HCEC 1CT (cell line): ENCODE results near the gene CD22.
"Not testable (repeated sequence)": the region's sequence is repeated elsewhere in the genome, so short reads cannot be mapped to it uniquely, and the experiment has no call there.

Experiments
- DNase-seq: peaks from one replicate; pipeline ENCODE4 v3.0.0-alpha.2; 2017

The CD22 gene

GRCh38 chr19:35345671-35346111, 16.7 kb downstream of the CD22 start:
- no peak for DNase-seq

- DNase-seq = no peak
These were observed 17.4 kb downstream of the CD22 start for GRCh38 chr19:35346193-35347052.

- no peak for DNase-seq
These were observed 18.4 kb downstream of the CD22 start, which contains the start of gene FFAR1 for GRCh38 chr19:35347171-35347929. FFAR1 (plus strand) TSS chr19:35347902; CDS start chr19:35351552, 3,650 bp downstream.

DNA sequence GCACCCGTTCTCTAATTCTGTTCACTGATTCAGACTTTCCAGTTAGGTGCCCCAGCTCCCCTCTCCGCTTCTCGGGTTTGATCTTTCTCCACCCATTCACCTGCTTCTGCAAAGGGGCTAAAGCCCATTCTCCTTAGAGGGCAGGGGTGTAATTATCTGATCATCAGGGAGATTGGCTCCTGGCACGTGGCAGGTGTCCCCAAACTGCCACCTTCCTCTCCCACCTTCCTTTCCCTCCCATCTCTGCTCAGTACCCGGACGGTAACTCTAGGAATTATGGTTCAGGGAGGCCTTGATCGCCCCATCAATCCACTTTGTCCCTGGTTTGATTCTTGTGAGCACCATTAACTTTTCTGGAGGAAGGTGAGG, 18.9 kb downstream of the CD22 start:
- DNase-seq = no peak

DNA sequence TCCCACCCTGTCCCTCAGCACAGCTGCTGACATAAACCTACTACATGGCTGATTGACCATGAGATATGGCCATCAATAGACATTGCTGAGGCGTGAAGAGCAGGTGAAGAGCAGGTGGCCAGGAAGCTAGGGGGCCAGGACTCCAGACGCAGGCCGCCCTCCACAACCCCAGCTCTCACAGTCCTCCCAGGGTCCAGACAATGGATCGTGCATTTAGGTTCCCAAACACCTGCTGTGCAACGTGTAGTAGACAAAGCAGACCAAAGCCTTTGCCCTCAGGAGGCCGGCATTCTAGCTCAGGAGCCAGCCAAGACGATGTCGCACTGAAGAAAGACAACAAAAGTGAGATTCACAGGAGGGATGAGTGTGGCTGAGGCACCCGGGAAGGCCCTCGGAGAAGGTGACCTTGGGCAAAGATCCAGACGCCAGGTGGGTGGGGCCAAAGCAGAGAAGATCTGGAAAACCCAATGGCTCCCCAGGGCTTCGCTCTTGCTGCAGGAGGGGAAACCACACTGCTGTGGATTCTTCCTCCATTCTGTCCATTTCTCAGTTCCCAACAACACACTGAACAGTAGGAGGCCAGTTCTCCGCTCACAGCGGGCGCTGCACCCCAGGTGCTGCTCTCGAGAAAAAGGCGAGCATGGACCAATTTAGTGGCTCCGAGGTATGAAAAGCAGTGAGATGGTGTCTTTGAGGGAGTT, 20.1 kb downstream of the CD22 start:
- no peak for DNase-seq

DNA sequence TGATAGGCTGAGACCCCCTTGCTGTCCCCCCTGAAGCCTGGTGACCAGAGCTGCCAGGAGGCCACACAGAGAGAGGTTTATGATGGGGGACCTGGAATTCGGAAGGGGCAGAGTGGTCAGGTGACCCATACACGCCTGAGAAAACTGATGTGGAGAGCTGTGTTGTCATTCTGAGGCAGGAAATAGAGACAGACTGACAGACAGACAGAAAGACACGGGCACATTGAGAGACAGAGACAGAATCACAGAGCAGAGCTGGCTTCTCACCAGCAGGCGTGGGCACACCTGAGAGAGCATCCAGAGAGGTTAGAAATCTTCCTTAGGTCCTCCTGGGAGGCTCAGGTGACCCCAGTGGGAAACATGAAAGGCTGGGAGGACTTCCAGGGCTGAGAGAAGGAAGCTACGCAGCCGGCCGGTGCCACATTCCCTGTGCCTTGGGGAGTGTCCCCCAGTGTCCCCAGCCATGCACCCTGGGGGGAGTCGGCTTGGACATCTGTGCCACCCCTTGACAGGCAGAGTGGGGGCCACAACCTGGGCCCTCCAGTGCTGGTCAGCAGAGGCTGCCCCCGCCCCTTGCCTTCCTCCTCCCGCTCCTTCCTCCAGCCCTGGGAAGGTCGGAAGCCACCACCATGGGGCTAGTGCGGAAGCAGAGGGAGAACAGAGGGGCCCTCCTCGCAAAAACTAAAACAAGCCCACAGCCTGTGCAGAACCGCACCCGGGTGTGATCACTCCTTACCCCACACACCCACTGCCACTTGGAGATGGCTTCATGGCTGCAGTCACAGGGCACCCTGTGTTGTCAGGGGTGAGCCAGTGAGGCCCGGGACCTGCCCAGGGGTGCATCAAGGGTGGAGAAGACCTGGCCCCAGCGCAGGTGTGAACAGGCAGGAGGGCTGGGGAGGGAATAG, 20.9 kb downstream of the CD22 start:
- no peak for DNase-seq

GRCh38 chr19:35350591-35350990, 21.6 kb downstream of the CD22 start:
- no peak for DNase-seq

- no peak for DNase-seq
These were observed 22.6 kb downstream of the CD22 start for GRCh38 chr19:35351411-35352176.

DNA sequence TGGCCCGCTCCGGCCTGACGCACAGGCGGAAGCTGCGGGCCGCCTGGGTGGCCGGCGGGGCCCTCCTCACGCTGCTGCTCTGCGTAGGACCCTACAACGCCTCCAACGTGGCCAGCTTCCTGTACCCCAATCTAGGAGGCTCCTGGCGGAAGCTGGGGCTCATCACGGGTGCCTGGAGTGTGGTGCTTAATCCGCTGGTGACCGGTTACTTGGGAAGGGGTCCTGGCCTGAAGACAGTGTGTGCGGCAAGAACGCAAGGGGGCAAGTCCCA, 23.1 kb downstream of the CD22 start:
- DNase-seq = no peak

DNA sequence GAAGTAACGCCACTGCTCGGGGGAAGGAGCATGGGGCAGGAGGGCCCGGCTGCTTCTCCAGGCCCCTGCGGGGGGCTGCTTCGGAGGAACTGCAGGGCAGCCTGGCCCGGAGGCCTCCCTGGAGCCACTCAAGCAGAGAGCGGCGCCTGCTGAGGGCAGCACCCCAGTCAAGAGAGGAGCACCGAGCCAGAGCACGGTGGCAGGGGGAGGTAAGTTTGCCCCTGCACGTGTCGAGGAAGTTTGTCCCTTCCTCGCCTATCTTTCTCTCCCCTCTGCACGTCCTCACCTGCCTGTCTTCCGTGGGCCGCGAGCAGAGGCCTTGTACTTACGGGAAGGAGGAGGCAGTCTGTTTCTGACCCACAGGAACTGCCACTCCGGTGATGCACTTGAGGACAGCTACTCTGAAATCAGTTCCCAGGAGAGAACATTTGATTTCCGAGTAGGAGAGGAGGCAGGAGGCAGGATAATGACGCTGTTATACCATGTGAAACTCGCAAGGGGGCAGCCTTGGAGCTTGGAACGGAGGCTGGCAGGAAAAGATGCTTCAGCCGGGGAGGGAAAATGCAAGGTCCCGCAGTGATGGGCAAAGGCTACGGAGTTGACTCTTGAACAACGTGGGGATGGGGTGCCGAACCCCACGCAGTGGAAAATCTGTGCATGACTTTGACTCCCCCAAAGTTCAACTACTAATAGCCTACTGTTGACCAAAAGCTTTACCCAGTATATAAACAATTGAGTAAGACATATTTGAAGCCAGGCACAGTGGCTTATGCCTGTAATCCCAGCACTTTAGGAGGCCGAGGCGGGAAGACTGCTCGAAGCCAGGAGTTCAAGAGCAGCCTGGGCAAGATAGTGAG, 23.7 kb downstream of the CD22 start:
- peak; percentile 49 for DNase-seq

DNA sequence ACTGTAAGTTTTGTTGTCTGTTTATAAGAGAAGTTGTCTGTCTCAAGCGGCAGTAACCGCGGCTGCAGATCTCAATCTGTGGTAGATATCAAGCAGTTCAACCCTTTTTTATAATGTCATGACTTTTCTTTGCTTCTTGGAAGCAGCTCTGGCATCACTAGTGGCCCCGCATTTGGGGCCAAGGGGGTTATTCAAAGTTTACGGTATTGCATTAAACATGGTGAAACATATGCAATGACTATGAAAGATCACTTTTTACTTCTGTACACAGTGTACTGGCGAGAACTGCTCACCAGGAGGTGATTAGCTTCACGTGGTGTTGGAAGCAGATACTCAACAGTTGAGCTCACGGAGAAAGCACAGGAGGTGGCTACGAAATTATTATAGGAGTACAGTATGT, 24.6 kb downstream of the CD22 start:
- no peak for DNase-seq

GRCh38 chr19:35354898-35355297, 25.9 kb downstream of the CD22 start:
- DNase-seq = no peak

- DNase-seq = no peak
These were observed 26.9 kb downstream of the CD22 start for GRCh38 chr19:35355791-35356460.

GRCh38 chr19:35357867-35358573, 29.0 kb downstream of the CD22 start, which contains the start of gene FFAR3:
FFAR3 (plus strand) TSS chr19:35358460; CDS start chr19:35358891, 431 bp downstream.
- no peak for DNase-seq

GRCh38 chr19:35358834-35359233, 29.8 kb downstream of the CD22 start:
- not testable (repeated sequence) for DNase-seq

DNA sequence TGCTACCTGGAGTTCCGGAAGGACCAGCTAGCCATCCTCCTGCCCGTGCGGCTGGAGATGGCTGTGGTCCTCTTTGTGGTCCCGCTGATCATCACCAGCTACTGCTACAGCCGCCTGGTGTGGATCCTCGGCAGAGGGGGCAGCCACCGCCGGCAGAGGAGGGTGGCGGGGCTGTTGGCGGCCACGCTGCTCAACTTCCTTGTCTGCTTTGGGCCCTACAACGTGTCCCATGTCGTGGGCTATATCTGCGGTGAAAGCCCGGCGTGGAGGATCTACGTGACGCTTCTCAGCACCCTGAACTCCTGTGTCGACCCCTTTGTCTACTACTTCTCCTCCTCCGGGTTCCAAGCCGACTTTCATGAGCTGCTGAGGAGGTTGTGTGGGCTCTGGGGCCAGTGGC, 30.4 kb downstream of the CD22 start:
- not testable (repeated sequence) for DNase-seq

DNA sequence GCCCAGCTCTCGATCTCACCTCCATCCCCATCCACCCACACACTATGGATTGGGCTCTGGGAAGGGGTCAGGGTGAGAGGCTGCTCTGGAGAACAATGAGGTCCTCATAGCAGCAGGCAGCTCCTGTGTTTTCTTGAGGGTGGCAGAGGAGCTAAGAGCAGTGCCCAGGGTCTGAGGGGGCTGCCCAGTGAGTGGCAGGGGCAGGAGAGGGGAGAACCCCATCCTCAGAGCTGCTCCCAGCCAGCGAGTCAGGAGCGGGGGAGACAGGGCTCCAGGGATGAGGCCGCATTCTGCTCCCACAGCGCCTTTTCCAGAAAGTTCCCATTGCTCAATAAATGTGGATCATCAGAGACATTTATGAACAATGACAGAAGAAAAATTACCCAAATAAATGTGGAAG, 31.1 kb downstream of the CD22 start:
- not testable (repeated sequence) for DNase-seq

- DNase-seq = no peak
These were observed 32.0 kb downstream of the CD22 start for GRCh38 chr19:35360880-35361420.
